Midbrain (tissue), 1 donor: ENCODE data around the gene HEXD.
"Not testable (repeated sequence)": the region's sequence is repeated elsewhere in the genome, so short reads cannot be mapped to it uniquely, and the experiment has no call there.

ENCODE experiments used
- DNase-seq: peaks from one replicate; lab custom pipeline; 2025; lab: John Stamatoyannopoulos, UW

Gene HEXD

GRCh38 chr17:82458179-82458884 is 40.2 kb downstream of the HEXD start, which contains the start of gene NARF:
NARF (plus strand) TSS chr17:82458741; CDS start chr17:82458804, 63 bp downstream.
- DNase-seq = peak; percentile 100

- DNase-seq = peak; percentile 16
These were observed 40.8 kb downstream of the HEXD start for GRCh38 chr17:82458885-82459424.

- not testable (repeated sequence) for DNase-seq
These were observed 41.8 kb downstream of the HEXD start for GRCh38 chr17:82459936-82460335.

GRCh38 chr17:82461827-82462524 is 43.8 kb downstream of the HEXD start:
- DNase-seq = no peak

GRCh38 chr17:82463391-82463790 is 45.2 kb downstream of the HEXD start:
- DNase-seq = no peak

GRCh38 chr17:82463925-82464566 is 45.9 kb downstream of the HEXD start:
- DNase-seq = no peak

GRCh38 chr17:82464567-82464929 is 46.4 kb downstream of the HEXD start:
- DNase-seq = no peak

GRCh38 chr17:82465023-82465603 is 47.0 kb downstream of the HEXD start:
- no peak for DNase-seq

- no peak for DNase-seq
These were observed 50.5 kb downstream of the HEXD start for GRCh38 chr17:82468692-82469091.

- DNase-seq = no peak
These were observed 51.9 kb downstream of the HEXD start for GRCh38 chr17:82470065-82470464.

GRCh38 chr17:82474223-82475010 is 56.3 kb downstream of the HEXD start:
- DNase-seq = no peak

- DNase-seq = no peak
These were observed 57.3 kb downstream of the HEXD start for GRCh38 chr17:82475458-82475857.

- no peak for DNase-seq
These were observed 59.8 kb downstream of the HEXD start for GRCh38 chr17:82477934-82478333.

- no peak for DNase-seq
These were observed 61.5 kb downstream of the HEXD start for GRCh38 chr17:82479602-82480001.

GRCh38 chr17:82480318-82480717 is 62.2 kb downstream of the HEXD start:
- DNase-seq = no peak

GRCh38 chr17:82483204-82483660 is 65.1 kb downstream of the HEXD start:
- DNase-seq = no peak

- DNase-seq = no peak
These were observed 65.7 kb downstream of the HEXD start for GRCh38 chr17:82483836-82484235.

GRCh38 chr17:82486231-82487094 is 68.3 kb downstream of the HEXD start:
- DNase-seq = no peak

- peak; percentile 17 for DNase-seq
These were observed 69.8 kb downstream of the HEXD start for GRCh38 chr17:82487910-82488309.

GRCh38 chr17:82489117-82489516 is 71.0 kb downstream of the HEXD start:
- DNase-seq = peak; percentile 56
